Brain microvascular endothelial cell (primary cell): ENCODE measurements around the gene ZNF521.

Experiments
- DNase-seq: peaks from one replicate; pipeline ENCODE4 v3.0.0-alpha.2; 2020
- H3K27ac ChIP-seq: fragments of 250-450 bp; sonication (Bioruptor Pico); 2 replicates; pipeline ENCODE4 v1.5.1; 2020; ENCODE audit warnings: mild to moderate bottlenecking, moderate library complexity
- H3K27me3 ChIP-seq: fragments of 250-450 bp; sonication (Bioruptor Pico); replicated peaks from 2 replicates; pipeline ENCODE4 v1.5.1; 2020; ENCODE audit warnings: mild to moderate bottlenecking
- H3K36me3 ChIP-seq: fragments of 250-450 bp; sonication (Bioruptor Pico); replicated peaks from 2 replicates; pipeline ENCODE4 v1.5.1; 2020; ENCODE audit warnings: mild to moderate bottlenecking
- H3K4me3 ChIP-seq: 2 replicates; pipeline ENCODE4 v1.5.1; 2011; ENCODE audit warnings: low read depth, mild to moderate bottlenecking, control low read depth, low read length, moderate library complexity
- in situ Hi-C: cut with HindIII; loops from 2 replicates; pipeline ENCODE4 v1.10.0; 2017; ENCODE audit warnings: low sequenced_read_pairs, low pct_ligation_motif_present
- TF ChIP-seq, protein P1 (sequence below): IDR thresholded peaks from 2 replicates; pipeline ENCODE4 v1.5.1; 2011; ENCODE audit warnings: low read depth, mild to moderate bottlenecking, moderate library complexity, low read length, control low read depth, inconsistent platforms; ENCODE audit errors: missing control alignments

The ZNF521 gene

DNA sequence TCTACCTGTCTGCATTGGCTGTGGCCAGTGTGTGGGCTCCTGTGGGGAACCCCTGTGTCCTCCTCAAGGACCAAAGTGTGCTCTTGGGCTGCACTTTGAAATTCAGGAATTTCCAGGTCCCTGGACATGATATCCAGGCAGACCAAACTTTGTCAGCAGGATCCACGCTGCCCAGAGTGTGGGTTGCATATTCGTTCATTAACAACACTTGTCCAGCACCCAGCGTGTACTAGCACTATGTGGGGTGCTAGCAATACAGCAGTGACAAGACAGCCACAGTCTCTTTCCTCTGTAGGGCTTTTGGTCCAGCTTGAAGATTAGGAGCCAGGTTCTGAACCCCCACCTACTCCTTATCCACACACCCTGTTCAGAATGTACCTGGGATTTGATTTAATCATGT is 304.5 kb downstream of the ZNF521 start:
- no peak for DNase-seq
- Histone ChIP-seq H3K36me3 (no peaks in the 10 kb centered on the region), H3K4me3 (no peak overlapping the region), H3K27ac (no peak overlapping the region), H3K27me3 (no peaks in the 10 kb centered on the region)
- TF ChIP-seq, protein P1, sequence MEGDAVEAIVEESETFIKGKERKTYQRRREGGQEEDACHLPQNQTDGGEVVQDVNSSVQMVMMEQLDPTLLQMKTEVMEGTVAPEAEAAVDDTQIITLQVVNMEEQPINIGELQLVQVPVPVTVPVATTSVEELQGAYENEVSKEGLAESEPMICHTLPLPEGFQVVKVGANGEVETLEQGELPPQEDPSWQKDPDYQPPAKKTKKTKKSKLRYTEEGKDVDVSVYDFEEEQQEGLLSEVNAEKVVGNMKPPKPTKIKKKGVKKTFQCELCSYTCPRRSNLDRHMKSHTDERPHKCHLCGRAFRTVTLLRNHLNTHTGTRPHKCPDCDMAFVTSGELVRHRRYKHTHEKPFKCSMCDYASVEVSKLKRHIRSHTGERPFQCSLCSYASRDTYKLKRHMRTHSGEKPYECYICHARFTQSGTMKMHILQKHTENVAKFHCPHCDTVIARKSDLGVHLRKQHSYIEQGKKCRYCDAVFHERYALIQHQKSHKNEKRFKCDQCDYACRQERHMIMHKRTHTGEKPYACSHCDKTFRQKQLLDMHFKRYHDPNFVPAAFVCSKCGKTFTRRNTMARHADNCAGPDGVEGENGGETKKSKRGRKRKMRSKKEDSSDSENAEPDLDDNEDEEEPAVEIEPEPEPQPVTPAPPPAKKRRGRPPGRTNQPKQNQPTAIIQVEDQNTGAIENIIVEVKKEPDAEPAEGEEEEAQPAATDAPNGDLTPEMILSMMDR: no peak
- in situ Hi-C loops: no loop called here

DNA sequence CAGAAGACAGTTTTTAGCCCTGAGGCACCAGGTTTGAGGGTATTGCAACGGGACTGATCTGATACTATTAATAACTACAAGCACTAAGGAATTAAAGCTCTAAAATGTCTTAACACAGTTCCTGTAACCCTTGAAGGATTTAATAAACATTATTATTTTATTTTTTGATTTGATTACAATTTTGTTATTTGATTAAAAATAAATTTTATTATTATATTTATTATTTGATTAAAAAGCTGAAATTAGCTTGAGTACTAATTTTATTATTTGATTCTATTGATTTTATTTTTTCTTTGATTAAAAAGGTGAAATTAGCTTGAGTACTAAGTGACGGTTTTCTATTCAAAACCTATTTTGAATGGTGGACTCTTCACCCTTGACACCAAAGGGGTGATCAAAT is 307.3 kb downstream of the ZNF521 start:
- in situ Hi-C loops: no loop called here
- H3K4me3 ChIP-seq: no peak overlapping the region
- H3K36me3 ChIP-seq: no peaks in the 10 kb centered on the region
- H3K27ac ChIP-seq: no peak overlapping the region
- DNase-seq: no peak
- H3K27me3 ChIP-seq: no peaks in the 10 kb centered on the region
- TF ChIP-seq, protein P1: no peak

DNA sequence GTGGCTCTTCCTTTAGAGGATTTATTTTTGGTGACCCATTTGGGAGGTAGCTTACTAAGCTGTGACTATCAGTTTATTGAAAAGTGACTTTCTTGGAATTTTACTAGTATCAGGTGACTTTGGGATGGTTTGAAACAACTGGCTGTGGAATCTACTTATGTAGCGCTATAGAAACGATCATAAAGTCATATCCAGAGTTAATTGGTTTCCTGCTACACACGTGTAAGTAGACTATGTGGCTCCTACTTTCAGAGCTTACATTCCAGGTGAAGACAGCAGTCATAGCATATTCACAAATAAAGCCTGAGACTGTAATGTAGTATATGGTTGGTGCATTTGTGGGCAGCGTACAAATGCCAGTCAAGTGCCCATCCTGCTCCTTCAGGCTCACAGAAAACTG is 308.9 kb downstream of the ZNF521 start:
- TF ChIP-seq, protein P1: no peak
- Histone ChIP-seq H3K36me3 (no peaks in the 10 kb centered on the region), H3K4me3 (no peak overlapping the region), H3K27me3 (no peaks in the 10 kb centered on the region), H3K27ac (no peak overlapping the region)
- no peak for DNase-seq
- in situ Hi-C loops: no loop called here

DNA sequence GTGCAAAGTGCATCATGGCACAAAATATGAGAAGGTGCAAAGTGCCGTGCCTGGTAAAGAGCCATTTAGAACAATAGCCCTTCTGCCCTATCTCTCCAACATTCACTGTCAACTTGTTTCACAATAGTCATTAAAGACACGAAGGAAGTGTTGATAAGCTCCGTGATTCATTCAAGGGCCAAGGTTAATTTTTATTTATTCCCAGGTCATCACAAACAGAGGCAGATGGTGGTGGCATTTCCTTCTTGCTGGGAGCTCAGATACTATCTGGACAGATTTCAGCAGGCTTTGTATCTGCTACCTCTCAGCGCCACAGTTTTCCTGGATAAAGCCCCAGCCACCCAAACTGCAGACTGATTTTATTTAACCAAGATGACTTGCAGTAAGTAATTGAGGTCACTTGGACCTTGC is 309.3 kb downstream of the ZNF521 start:
- no peak for DNase-seq
- Histone ChIP-seq H3K27ac (no peak overlapping the region), H3K27me3 (no peaks in the 10 kb centered on the region), H3K4me3 (no peak overlapping the region), H3K36me3 (no peaks in the 10 kb centered on the region)
- TF ChIP-seq, protein P1: no peak
- in situ Hi-C loops: no loop called here

DNA sequence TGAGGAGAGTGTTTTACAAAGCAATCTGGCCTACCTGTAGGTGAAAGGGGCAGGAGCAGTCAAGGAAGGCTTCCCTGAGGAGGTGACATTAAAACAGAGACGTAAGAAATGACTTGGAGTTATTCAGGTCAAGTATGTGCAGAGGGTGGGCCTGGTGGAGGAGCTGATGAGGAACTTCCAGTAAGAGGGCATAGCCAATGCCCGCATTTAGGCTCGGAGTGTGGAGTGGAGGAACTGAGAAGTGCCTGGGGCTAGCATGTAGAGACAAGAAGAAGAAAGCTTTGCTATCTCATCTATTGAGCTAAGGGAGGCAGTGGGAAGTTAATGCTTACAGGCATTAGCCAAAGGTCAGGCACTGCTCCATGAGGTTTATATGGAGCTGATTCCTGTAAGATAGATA is 312.2 kb downstream of the ZNF521 start:
- TF ChIP-seq, protein P1: no peak
- in situ Hi-C loops: no loop called here
- Histone ChIP-seq H3K27ac (no peak overlapping the region), H3K27me3 (no peaks in the 10 kb centered on the region), H3K36me3 (no peaks in the 10 kb centered on the region), H3K4me3 (no peak overlapping the region)
- no peak for DNase-seq

DNA sequence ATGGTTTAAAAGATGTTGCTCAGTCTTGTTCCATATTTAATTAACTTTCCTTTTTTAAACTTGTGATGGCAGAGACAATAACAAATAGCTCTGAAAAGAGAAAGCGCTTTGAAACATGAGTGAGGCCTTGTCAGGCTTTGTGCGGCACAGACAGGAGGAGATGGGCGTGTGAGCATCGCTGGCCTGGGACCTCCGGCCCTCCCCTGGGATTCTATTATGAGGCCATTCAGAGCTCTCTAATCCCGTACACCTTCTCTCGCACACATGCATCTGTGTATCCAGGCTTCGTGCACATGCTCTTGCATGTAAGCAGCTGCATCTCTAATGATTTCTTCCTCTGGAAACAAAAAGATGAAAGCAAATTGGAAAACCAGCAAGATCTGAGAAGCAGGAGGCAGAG is 313.7 kb downstream of the ZNF521 start:
- Histone ChIP-seq H3K4me3 (no peak overlapping the region), H3K27me3 (no peaks in the 10 kb centered on the region), H3K36me3 (no peaks in the 10 kb centered on the region), H3K27ac (no peak overlapping the region)
- no peak for DNase-seq
- in situ Hi-C loops: no loop called here
- TF ChIP-seq, protein P1: no peak
